T47D (cell line): ENCODE results near the gene WDR88.
A peak's percentile ranks its signal among the peaks of the same experiment; 100 is the strongest.
"Not testable (repeated sequence)": the region's sequence is repeated elsewhere in the genome, so short reads cannot be mapped to it uniquely, and the experiment has no call there.

Experiments used
- DNase-seq, 2 experiments: peaks; one replicate each; pipeline versions ENCODE4 v3.0.0 to v3.0.0-alpha.2; 2011 to 2012; ENCODE audit warnings: low read depth in 1 of 2, low spot score in 1 of 2
- JUND ChIP-seq: IDR thresholded peaks from 2 replicates; pipeline ENCODE4 v1.6.1; 2012; ENCODE audit warnings: low read depth
- in situ Hi-C: cut with HindIII; loops from 2 replicates; pipeline ENCODE4 v1.10.0; 2016; ENCODE audit warnings: low sequenced_read_pairs, low pct_unique_long_range_greater_than_20kb

Gene WDR88

GRCh38 chr19:33110137-33110910 lies 21.6 kb upstream of the WDR88 start:
- in situ Hi-C loops = no loop called here
- TF ChIP-seq JUND = no peak
- DNase-seq = no peak

- TF ChIP-seq JUND = no peak
- DNase-seq = no peak
- in situ Hi-C loops = no loop called here
Observed at GRCh38 chr19:33111587-33111986, 20.3 kb upstream of the WDR88 start.

- DNase-seq = no peak
- in situ Hi-C loops = no loop called here
- TF ChIP-seq JUND = no peak
Observed at GRCh38 chr19:33114312-33114711, 17.6 kb upstream of the WDR88 start.

GRCh38 chr19:33117501-33117900 lies 14.4 kb upstream of the WDR88 start:
- TF ChIP-seq JUND = no peak
- in situ Hi-C loops = no loop called here
- no peak for DNase-seq

GRCh38 chr19:33118643-33119042 lies 13.3 kb upstream of the WDR88 start:
- TF ChIP-seq JUND = no peak
- in situ Hi-C loops = no loop called here
- no peak for DNase-seq

GRCh38 chr19:33124207-33125098 lies 7.5 kb upstream of the WDR88 start:
- in situ Hi-C loops = no loop called here
- no peak for DNase-seq
- no peak for TF ChIP-seq JUND

- in situ Hi-C loops = no loop called here
- TF ChIP-seq JUND = no peak
- peak; percentile 58 to 78 for DNase-seq
Observed at GRCh38 chr19:33125929-33126388, 6.0 kb upstream of the WDR88 start.

- in situ Hi-C loops = not testable (repeated sequence)
Observed at GRCh38 chr19:33126712-33127111, 5.2 kb upstream of the WDR88 start.

GRCh38 chr19:33129901-33130300 lies 2.0 kb upstream of the WDR88 start:
- no peak for DNase-seq
- TF ChIP-seq JUND = no peak
- in situ Hi-C loops = no loop called here

More at GRCh38 chr19:33126712-33127111, 5.2 kb upstream of the WDR88 start:
- DNase-seq = not testable (repeated sequence)

- no peak for DNase-seq
- in situ Hi-C loops = no loop called here
Observed at GRCh38 chr19:33130433-33130832, 1.5 kb upstream of the WDR88 start.

GRCh38 chr19:33132425-33132824 lies 511 bp downstream of the WDR88 start:
- DNase-seq = no peak
- in situ Hi-C loops = no loop called here
- TF ChIP-seq JUND = no peak

More at GRCh38 chr19:33130433-33130832, 1.5 kb upstream of the WDR88 start:
- TF ChIP-seq JUND = no peak

GRCh38 chr19:33133438-33134031 lies 1.6 kb downstream of the WDR88 start:
- no peak for TF ChIP-seq JUND
- DNase-seq = peak in 1 of 2 experiments; percentile 9
- in situ Hi-C loops = no loop called here
